Skin of body (tissue), 2 donors: ENCODE data around the gene PI4KA. TPM values are rescaled to one million over a fixed set of nuclear protein-coding genes. Genes with fewer than 3 reads are reported as not detected.
"Not testable (repeated sequence)": the region's sequence is repeated elsewhere in the genome, so short reads cannot be mapped to it uniquely, and the experiment has no call there.

Experiments
- DNase-seq: peaks from one replicate; lab custom pipeline; 2025; lab: John Stamatoyannopoulos, UW
- total RNA-seq: library from RNA; depleted of rRNA; stranded (reverse); fragments of >200 nt; gene quantifications from one replicate; pipeline ENCODE4 v1.2.3, GENCODE V29; 2014

Gene PI4KA
- total RNA-seq, 1 donor from 2014 or later: 40.5 TPM

DNA sequence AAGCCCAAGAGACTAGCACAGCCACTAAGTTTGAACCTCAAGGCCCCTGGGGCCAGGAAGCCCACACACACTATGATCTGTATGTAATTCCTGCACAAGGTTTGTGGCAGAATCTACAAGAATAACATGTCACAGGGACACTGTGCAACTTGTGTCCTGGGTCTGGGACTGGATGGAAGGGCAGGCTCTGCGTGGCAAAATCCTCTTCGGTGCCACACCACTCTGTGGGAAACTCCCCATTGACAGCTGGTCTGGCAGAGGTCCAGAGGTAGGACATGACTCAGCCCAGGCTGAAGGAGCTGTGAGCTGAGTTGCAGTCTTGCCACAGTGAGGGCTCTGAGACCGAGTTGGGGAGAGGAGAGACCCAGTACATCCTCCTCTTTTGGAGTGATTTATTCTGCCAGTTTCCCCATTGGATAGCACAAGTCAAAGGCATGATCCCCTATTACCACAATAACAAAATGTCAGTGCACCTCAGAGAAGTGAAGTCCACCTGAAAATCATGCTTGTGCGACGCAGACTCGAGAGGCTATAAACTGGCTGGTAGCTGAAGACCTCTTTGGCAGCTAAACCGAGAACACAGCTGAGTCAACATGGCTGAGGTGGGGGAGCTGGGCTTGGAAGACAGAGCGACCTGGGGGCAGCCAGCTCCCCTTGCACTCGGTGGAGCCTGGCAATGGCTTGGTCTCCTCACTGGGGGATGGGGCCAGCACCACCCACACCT is 108.0 kb downstream of the PI4KA start:
- DNase-seq: no peak

DNA sequence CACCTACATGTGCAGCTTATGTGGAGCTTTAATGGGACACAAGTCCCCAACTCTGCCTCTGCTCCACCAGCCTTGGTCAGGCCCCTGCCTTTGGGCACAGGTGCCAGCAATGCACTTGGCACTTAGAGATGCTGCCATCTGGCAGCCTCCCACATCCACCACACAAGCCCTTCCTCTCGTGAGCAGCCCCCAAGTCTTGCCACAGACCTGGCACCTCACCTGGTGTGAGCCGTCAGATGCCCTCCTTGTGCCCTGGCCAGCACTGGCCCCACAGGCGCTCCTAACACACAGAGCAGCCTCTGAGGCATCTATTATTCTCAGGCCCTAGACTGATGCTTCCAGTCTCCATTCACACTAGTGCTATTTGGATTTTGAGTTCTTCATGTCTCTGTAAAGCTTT is 109.2 kb downstream of the PI4KA start:
- no peak for DNase-seq

DNA sequence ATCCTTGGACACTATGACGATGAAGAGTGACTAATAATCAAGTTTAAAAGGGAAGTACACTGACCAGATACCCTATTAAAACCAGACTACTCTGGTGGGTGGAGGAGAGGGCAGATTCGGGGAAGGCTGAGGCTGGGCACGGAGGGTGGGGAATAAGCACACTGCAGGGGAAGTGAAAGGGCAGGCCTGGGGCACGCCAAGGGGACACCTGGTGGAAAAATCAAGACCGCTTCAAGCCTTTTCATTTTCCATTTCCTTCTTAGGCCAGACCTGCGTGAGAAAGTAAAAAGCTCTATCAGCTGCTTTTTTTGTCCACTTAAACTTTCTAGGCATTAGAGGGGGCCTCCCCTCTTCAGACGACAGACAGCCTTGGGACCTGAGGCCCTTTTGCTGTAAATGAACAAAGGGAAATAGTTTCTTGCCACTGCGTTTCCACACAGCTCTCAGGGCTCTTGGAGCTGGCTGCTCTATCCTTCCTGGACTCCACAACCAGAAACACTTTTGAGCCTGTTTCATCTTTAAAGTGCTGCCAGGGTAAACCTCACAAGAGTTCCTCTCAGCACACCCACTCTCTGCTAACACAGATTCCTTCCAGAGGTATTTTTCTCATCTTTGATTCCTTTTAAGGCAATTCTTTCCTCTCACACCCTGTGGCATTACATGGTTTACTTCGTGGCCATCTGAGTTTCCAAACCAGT is 109.7 kb downstream of the PI4KA start:
- no peak for DNase-seq

DNA sequence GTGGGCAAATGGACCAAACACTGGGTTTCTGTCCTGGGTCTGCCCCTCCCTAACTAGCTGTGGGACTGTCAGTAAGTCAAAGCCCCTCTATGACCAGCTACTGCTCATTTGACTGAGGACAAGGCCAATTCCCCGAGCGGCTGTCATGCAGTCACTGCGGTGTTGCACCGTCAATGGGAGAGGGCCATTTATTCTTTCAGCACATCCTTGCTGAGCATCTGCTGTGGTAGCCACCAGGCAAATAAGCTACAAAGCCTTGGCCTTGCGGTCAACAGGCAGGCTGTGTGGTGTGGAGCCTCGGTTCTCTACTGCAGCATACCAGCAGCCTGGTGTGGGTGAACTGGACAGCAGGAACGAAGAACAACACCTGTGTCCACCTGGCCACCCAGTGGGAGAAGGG is 110.5 kb downstream of the PI4KA start:
- no peak for DNase-seq

DNA sequence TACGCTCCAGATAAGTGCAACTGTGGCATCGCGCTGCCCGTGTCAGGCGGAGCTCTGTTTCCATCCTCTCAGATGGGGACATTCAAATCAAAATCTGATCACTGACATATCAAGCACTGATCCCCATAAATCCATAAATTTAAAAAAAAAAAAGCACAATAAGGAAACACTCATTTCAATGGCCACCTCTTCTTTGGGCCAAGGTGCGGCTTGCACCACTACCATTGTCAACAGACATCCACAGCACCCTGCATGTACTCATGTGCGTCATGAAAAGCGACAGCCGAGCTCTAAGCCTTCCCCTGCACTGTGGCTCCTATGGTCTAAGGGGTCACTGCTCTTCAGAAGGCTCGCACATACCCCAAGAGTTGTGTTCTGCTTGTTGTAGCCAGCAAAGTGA is 111.4 kb downstream of the PI4KA start:
- no peak for DNase-seq

DNA sequence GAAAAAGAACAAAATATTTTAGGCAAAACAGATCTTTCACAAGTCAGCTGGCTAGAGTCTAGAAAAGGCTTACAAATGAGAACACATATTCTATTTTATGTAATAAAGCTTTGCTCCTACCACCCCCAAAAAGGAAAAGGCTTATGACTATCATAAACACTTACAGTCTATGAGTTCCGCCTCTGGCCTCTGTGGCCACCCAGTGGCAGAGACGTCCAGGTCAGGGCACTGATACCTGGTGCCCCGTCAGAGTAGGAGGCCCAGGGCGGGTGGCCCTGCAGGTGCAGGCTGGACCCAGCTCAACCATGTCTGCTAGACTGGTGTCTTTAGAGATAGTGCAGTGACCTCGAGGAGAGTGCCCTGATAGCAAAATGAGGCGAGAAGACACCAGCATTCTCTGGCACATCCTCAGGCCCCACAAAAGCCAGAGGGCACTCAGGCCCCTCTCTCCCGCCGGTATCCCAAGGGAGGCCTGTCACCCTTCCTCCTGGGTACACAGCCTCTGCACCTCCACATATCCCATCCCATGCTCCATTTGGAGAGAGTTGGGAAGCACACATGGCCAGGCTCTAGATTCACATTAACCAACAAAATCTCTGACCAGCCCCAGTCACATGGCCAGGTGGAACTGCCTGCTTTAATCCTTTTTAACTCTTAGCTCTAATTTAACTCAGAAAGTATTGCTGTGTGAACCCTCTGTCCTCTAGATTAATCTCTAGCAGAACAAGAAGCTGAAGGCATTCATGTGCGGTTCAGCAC is 112.0 kb downstream of the PI4KA start:
- no peak for DNase-seq

DNA sequence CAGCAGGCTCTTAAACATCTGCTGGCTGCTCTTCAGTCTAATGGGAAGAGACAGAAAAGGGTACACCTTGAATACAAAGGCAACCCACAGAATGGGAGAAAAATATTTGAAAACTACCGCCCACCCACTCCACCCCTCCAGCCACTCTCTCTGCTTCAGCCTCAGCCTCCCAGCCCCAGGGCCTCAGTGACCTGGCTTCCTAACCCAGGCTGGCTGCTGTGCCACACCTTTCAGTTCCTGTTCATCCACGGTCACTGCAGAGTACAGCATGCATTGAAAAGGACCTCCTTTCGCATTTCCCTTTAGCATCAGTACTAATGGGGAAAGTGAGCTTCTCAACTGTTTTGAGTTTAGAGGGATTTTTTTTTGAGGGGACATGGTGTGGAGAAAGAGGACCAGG is 113.5 kb downstream of the PI4KA start:
- no peak for DNase-seq

DNA sequence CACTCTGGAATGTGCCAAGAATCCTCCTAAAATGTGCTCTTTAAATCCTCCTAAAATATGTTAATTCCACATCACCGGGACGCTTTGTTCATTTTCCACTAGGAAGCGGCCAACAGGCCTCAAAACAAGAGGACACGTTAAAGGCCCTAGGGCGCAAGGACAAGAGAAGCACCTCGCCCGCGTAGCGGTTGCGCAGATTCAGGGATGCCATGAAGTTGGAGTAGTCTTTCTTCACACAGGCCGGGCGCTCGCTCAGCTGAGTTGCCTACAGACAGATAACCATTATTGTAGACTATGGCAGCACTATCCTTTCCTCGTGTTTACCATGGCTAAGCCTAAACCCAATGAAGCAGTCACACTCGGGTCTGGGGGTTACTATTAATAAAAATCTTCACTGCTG is 114.2 kb downstream of the PI4KA start:
- no peak for DNase-seq

DNA sequence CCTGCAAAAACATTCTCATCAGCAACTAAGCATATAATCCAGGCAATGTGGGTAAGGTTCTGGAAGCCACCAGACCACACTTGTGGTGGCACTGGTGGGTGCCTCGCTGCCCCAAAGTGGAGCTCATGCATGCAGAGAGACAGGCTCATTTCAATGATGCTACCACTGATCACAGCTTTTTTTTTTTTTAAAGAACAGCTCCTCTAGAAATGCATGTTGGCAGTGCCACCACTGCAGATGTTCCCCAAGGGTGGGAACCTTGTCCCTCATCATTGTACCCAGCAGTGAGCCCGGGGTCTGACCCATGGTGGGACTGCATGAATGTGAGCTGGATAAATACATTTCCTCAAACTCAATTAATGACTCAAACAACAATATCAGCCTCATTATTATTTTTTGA is 115.8 kb downstream of the PI4KA start:
- DNase-seq: no peak

DNA sequence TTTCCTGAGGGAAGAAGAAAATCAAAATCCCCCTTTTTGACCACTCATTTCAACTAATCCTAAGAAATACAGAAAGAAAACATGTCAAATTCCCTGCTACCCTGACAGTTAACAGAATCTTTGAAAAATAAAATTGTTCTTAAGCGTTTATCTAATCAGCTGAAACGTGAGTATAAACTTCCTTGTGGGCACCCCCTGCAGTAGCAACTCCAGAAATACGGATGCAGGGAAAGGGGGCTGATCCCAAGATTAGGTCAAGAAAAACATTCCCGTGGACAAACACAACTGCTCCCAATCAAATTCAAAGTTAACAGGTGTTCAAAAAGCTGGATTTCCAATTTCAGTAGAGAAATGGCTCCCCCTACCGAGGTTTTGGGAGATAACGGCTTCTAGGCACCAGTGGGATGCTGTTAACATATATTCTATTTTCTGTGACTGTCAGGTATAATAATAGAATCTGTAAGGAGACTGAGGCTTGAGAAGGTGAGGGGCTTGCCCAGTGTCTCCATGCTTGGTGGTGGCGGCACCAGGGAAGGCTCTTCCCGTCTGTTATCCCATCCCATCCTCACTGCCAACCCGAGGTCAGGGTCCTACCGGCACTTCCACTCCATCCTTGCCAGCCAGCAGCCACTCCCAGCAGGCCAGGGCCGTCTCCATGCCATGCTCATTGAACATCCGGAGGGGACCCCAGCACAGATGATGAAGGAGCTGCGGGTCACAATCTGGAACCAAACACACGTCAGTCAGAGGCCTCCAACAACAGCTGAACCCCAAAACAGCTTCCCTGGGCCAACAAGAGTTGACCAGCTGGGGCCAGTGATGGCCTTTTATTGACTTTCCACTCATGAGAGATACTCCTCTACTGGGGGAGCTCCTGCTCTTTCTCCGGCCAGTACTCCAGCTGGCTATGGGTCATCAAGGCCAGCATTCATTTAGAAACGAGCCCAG is 116.7 kb downstream of the PI4KA start:
- DNase-seq: no peak

DNA sequence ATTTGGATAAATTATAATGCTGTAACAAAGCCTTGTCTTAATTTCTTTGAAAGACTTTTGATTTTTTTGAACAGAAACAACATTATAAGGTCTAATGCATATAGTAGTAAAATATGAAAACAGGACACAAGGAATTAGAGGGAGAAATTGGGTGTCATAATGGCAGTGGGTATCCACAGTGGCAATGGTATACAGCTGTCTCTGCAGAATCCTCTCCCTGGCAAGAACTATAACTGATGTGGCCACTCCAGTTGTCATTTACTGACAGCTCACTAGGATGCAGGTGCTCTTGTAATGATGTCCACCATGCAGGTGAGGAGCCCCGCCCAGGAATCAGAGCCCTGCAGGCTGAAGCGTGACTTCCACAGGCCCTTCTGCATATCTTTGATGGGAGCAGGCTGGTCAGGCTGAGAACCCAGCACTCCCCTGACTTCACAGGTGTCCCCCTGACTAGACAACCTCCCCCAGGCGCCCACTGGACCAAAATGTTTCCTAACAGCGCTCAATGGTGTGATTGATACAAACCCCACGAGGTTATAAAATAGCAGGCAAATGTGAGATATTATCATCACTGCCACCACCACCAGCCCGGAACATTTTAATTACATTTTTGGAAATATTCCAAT is 117.5 kb downstream of the PI4KA start:
- DNase-seq: no peak

DNA sequence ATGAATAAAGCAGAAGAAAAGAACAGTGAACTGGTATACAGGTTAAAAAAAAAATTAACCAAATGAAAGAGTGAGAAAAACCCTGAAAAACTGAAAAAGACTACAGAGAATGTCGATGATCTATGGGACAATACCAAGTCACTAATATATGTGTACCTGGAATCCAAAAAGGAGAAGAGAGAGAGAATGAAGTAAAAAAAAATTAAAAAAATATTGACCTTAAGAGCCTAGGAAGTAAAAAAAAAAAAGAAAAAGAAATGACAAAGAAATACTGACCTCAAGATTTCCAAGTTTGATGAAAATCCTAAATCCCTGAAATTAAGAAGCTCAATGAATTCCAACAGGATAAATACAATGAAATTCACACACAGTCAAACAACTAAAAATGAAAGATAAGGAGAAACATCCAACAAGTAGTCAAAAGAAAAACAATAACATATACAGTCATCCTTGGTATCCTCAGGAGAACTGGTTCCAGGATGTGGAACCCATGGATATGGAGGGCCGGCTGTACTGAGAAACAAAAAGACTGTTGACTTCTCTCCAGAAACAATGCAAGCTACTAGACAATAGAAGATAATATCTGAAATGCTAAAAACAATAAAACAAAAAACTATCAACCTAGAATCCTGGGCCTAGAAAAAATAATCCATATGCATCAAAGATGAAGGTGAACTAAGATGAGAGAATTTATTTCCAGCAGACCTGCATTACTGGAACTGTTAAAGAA is 118.2 kb downstream of the PI4KA start:
- no peak for DNase-seq

DNA sequence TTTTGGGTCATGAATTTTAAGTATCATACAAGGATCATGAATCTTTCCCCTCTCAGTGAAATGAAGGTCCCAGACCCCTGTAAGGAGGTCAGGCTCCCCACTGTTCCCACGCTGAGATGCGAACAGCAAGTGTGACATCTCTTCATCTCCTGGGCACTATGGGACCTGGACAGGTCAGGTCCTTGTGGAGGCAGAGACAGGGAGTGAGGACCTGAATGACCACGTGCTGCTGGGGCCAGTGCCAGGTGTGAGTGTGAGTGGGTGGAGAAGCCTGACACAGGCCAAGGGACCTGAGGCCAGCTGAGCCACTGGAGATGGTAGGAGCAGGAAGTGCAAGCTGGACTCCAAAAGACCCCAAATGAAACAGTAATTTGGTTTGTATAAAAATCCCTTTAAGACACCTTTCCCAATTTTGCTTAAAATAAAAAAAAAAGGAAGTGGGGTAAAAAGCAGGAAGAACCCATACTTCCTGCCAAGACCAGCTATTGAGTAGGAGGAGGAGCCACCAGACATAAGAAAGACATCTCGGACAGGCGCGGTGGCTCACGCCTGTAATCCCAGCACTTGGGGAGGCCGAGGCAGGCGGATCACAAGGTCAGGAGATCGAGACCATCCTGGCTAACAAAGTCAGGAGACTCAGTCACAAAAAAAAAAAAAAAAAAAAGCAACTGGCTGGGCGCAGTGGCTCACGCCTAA is 120.1 kb downstream of the PI4KA start:
- no peak for DNase-seq

DNA sequence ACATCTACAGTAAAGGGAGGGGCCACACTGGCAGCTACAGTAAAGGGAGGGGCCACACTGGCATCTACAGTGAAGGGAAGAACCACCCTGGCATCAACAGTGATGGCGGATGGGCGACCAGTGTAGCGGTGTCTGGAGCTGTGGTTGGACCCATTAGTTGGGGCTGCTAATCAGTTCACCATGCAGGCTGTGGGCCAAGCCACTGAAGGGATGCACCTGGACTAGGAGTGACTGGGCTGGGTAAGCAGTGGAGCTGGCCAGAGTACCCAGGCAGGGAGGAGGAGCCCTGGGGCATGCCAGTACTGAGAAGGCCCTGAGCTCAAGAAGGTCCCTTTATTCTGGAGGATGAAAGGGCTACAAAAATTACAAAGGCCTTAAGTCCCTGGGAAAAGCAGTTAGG is 121.7 kb downstream of the PI4KA start:
- not testable (repeated sequence) for DNase-seq

DNA sequence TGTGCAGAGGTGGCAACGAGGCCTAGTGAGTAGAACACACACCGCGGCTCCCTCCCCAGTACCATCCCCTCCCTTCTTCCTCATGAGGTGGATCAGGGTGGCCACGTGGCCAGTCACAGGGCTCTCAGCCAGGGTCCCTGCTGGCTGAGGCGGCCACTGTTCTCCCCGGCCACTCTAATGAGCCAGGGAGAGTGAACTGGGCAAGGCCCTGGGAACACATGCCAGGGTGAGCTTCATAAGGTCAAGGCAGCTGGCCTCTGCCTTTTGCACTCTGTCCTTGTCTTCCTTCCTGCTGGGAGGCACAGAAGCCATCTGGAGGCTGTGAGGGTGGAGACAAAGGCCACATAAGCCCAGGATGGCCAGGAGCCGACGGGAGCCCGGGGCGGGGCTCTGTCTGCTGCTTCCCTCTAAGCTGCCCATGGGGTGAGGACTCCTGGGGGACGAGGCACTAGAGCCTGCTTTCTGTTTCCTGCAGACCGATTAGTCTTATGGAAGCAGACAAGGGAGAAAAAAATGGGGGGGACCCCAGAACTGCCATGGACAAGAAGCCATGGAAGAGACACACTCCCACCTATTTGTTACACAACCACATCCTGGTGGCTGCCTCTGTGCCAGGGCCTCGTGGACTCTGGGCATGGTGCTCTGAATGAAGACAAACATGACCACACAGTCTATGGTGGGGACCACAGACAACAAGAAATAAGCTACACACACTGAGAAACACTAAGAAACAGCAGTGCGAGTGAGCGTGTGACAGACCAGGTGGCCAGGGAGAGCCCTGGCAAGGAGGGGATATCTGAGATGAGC is 123.1 kb downstream of the PI4KA start:
- not testable (repeated sequence) for DNase-seq

DNA sequence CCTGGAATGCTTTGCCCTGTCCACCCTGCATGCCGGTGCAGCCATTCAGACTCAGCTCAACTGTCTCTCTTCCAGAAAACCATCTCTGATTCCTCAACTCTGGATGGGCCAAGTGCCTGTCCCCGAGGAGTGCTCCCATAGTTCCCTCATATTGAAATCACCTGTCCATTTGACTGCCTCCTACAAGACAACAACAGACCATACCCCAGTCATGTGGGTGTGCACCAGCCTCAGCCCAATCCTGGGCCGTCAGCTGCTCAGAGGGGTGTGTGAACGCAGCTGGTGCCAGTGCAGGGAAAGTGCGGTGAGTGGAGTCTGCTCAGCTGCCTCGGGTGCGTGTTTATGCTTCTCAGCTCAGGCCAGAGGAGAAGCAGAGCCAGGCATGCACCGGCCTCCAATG is 126.2 kb downstream of the PI4KA start:
- DNase-seq: not testable (repeated sequence)

DNA sequence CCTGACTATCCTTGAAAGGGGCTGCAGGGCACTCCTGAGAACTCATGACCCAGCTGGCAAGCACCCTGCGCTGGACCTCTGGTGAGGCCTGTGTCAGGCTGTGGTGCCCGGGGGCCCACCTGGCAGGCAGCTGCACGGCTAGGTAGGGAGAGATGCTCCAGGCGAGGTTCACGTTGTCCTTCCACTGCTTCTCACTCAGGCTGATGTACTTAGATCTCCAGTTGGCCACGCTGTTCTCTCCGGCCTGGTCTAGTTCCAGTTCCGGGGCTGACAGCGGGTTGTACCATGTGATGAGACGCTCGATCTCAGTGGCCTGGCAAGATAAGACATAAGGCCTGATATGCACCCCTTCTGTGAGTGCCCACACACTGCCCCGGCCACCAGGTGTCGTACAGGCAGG is 129.4 kb downstream of the PI4KA start:
- no peak for DNase-seq

DNA sequence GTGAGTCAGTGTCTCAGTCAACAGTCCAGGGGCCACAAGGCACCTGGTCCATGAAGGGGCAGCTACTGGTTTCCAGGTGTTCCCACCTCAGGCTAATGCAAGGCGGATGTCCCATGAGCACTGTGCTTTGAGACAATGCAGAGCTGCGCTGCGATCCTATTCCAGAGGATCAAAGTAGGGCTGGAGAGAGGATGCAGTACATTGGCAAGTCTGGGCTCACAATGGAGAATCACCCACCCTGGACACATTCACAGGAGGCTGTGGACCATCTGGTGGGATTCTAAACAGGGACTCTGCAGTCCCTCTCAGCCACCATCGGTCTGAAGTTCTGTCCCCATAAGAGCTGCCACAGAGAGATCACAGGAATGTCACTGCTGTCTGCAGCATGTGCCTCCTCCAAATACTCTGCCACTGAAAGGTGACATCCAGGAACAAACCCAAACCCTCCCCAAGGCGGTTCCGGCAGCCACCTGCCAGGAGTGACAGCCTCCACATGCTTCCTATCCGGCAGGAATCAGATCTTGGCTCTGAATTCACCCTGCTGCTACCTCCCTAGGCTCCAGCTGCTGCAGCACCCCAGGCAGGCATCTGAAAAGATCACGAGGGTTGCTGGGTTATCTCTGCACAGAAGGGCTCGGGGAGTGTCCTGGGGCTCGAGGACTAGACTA is 130.0 kb downstream of the PI4KA start:
- DNase-seq: no peak
